Upper lobe of left lung (tissue), 6 donors: ENCODE measurements around the gene CAMK2B. TPM values are rescaled to one million over a fixed set of nuclear protein-coding genes. Genes with fewer than 3 reads are reported as not detected.

Experiments used
- ATAC-seq, 2 donors: fragments of 200-7000 bp; cut with Tn5 transposase; one replicate each; pipeline ENCODE4 v1.9.1; 2022; ENCODE audit warnings: mild to moderate bottlenecking in 2 of 2, moderate library complexity in 2 of 2; ENCODE audit not compliant: low FRiP score in 2 of 2
- DNase-seq, 2 donors: peaks; one replicate each; pipeline ENCODE4 v3.0.0-alpha.2; 2019 to 2020
- H3K27ac ChIP-seq, 4 donors: fragments of 200-600 bp; sonication (generic); one replicate each; pipeline ENCODE4 v1.5.1; 2016 to 2019
- H3K27me3 ChIP-seq, 4 donors: fragments of 200-600 bp; sonication (generic); one replicate each; pipeline ENCODE4 v1.5.1; 2017 to 2019
- H3K36me3 ChIP-seq, 4 donors: fragments of 200-600 bp; sonication (generic); one replicate each; pipeline ENCODE4 v1.5.1; 2016 to 2019
- H3K4me1 ChIP-seq, 4 donors: fragments of 200-600 bp; sonication (generic); one replicate each; pipeline ENCODE4 v1.5.1; 2018 to 2019
- H3K4me3 ChIP-seq, 4 donors: fragments of 200-600 bp; sonication (generic); one replicate each; pipeline ENCODE4 v1.5.1; 2017 to 2019; ENCODE audit warnings: mild to moderate bottlenecking in 2 of 4, moderate library complexity in 1 of 4
- H3K9me3 ChIP-seq, 4 donors: fragments of 200-600 bp; sonication (generic); one replicate each; pipeline ENCODE4 v1.5.1; 2018 to 2019
- EP300 ChIP-seq, 4 donors: sonication (generic); formaldehyde crosslinking; IDR thresholded peaks; one replicate each; pipeline ENCODE4 v1.5.1; 2017; ENCODE audit warnings: antibody characterized with exemption in 4 of 4, control low read depth in 2 of 4
- POLR2A ChIP-seq, 4 donors: fragments of 450-650 bp; IDR thresholded peaks; one replicate each; pipeline ENCODE4 v1.5.1; 2016 to 2017; ENCODE audit warnings: antibody characterized with exemption in 4 of 4, mild to moderate bottlenecking in 2 of 4
- POLR2AphosphoS5 ChIP-seq, 2 donors: sonication (generic); formaldehyde crosslinking; IDR thresholded peaks; one replicate each; pipeline ENCODE4 v1.5.1; 2017; ENCODE audit warnings: antibody characterized with exemption in 2 of 2
- WGBS, 2 donors: methylation state at CpG; one replicate each; pipeline ENCODE4 v1.1.5; 2017 to 2018; 5-methylcytosine and 5-hydroxymethylcytosine counted together
- total RNA-seq, 6 donors: library from RNA; depleted of rRNA in 4 of 6; stranded (reverse); fragments of >200 nt in 4 of 6; gene quantifications; one replicate each; pipeline versions ENCODE4 v1.1.0 to v1.2.1, GENCODE V29; 2016 to 2021
- TF ChIP-seq, protein P1 (sequence below), 6 experiments: fragments of 450-650 bp in 4 of 6; fragments of 200-600 bp in 2 of 6; sonication (generic) in 2 of 6; IDR thresholded peaks; one replicate each; pipeline ENCODE4 v1.5.1; 2016 to 2019; ENCODE audit warnings: antibody characterized with exemption in 6 of 6
- donor health status: DM: no; HTN: no; CAD: no; lungs with moderate emphysema.
- donor health status: DM: no; HTN: yes; CAD: no; lungs with severe emphysema.

CAMK2B gene
- total RNA-seq, 6 donors from 2014 or later, result 0.09 to 1.8 (median 0.27) TPM; not detected in 3

DNA sequence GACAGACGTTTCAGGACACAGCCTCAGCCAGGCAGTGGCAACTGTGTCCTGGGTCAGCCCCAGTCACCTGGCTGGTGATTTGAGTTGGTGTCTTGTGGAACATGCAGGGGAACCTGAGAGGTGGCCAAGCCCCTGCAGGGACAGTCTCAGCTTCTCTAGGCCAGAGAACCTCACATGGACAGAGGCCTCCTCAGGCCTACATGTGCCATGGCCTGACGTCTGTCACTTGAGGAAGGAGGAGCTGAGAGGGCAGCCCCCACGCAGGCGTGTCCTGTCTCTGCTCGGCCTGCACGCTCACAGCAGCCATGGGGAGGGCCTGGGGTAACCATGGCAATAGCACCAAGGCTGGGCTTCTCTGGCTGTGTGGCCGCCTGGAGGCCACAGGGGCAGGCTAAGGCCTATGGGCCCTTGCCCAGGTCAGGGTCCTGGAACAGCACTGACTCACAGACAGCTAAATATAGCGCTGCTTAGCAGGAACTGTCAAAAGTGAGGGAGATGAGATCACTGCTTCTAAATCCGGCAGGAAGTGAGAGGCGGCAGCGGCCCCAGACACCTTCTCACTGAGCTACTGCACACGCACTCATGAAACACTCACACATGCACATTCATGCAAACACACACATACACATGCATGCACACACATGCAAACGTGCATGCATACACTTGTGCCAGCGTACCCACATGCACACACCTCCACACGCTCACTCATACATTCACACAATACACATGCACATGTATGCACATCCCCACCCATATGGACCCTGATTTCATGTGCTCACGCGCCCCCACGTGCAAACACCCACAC lies 67.6 kb downstream of the CAMK2B start:
- ATAC-seq (peak; percentile 76 to 84), DNase-seq (peak; percentile 58 to 78)
- TF ChIP-seq POLR2A (IDR thresholded peaks at IDR 0.05) (no peak), POLR2AphosphoS5 (IDR thresholded peaks at IDR 0.05) (peak; percentile 65 to 74), EP300 (IDR thresholded peaks at IDR 0.05) (peak in 1 of 4 donors; percentile 38)
- TF ChIP-seq, protein P1, sequence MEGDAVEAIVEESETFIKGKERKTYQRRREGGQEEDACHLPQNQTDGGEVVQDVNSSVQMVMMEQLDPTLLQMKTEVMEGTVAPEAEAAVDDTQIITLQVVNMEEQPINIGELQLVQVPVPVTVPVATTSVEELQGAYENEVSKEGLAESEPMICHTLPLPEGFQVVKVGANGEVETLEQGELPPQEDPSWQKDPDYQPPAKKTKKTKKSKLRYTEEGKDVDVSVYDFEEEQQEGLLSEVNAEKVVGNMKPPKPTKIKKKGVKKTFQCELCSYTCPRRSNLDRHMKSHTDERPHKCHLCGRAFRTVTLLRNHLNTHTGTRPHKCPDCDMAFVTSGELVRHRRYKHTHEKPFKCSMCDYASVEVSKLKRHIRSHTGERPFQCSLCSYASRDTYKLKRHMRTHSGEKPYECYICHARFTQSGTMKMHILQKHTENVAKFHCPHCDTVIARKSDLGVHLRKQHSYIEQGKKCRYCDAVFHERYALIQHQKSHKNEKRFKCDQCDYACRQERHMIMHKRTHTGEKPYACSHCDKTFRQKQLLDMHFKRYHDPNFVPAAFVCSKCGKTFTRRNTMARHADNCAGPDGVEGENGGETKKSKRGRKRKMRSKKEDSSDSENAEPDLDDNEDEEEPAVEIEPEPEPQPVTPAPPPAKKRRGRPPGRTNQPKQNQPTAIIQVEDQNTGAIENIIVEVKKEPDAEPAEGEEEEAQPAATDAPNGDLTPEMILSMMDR (IDR thresholded peaks at IDR 0.05), result peak in 3 of 6 experiments; percentile 12 to 41 (median 35)

GRCh38 chr7:44257213-44257612 lies 68.2 kb downstream of the CAMK2B start:
- no peaks in the 10 kb centered on the region for H3K9me3 ChIP-seq
- no peak overlapping the region for H3K4me3 ChIP-seq
- H3K27ac ChIP-seq, result peak overlapping the region in 3 of 4 donors; percentile 61 to 72 (median 61)
- no peaks in the 10 kb centered on the region for H3K36me3 ChIP-seq
- TF ChIP-seq EP300 (IDR thresholded peaks at IDR 0.05) (no peak), POLR2AphosphoS5 (IDR thresholded peaks at IDR 0.05) (no peak), POLR2A (IDR thresholded peaks at IDR 0.05) (no peak)
- peak in 1 of 2 donors; percentile 46 for DNase-seq
- peaks cover 21 to 32% (median 26%) of the 10 kb centered on the region in 4 donors for H3K4me1 ChIP-seq
- no peaks in the 10 kb centered on the region for H3K27me3 ChIP-seq
- no peak for ATAC-seq
- WGBS, 2 donors, result 88 to 90% methylated on average over 5 to 6 of the region's 6 CpGs

More for the DNA sequence above, 67.6 kb downstream of the CAMK2B start:
- peak overlapping the region in 3 of 4 donors; percentile 61 to 72 (median 61) for H3K27ac ChIP-seq
- H3K4me3 ChIP-seq, result no peak overlapping the region
- H3K36me3 ChIP-seq, result no peaks in the 10 kb centered on the region
- H3K4me1 ChIP-seq, result peaks cover 21 to 32% (median 26%) of the 10 kb centered on the region in 4 donors
- WGBS, 2 donors, result 34 to 36% methylated on average over 13 to 18 of the region's 18 CpGs
- no peaks in the 10 kb centered on the region for H3K9me3 ChIP-seq
- no peaks in the 10 kb centered on the region for H3K27me3 ChIP-seq

GRCh38 chr7:44256459-44256858 lies 68.9 kb downstream of the CAMK2B start:
- H3K4me3 ChIP-seq, result no peak overlapping the region
- H3K27me3 ChIP-seq, result no peaks in the 10 kb centered on the region
- ATAC-seq, result no peak
- no peaks in the 10 kb centered on the region for H3K9me3 ChIP-seq
- 97 to 100% methylated on average over 1 to 5 of the region's 5 CpGs for WGBS, 2 donors
- H3K27ac ChIP-seq, result no peak overlapping the region
- DNase-seq, result no peak
- TF ChIP-seq, protein P1 (IDR thresholded peaks at IDR 0.05), result no peak
- TF ChIP-seq EP300 (IDR thresholded peaks at IDR 0.05) (no peak), POLR2A (IDR thresholded peaks at IDR 0.05) (no peak), POLR2AphosphoS5 (IDR thresholded peaks at IDR 0.05) (no peak)
- H3K36me3 ChIP-seq, result no peaks in the 10 kb centered on the region
- H3K4me1 ChIP-seq, result peaks cover 21 to 32% (median 26%) of the 10 kb centered on the region in 4 donors

- ATAC-seq (no peak), DNase-seq (peak in 1 of 2 donors; percentile 69)
- 90 to 95% methylated on average over 8 to 11 of the region's 12 CpGs for WGBS, 2 donors
- H3K4me1 ChIP-seq, result no peaks in the 10 kb centered on the region
- H3K4me3 ChIP-seq, result no peak overlapping the region
- no peaks in the 10 kb centered on the region for H3K36me3 ChIP-seq
- TF ChIP-seq EP300 (IDR thresholded peaks at IDR 0.05) (no peak), POLR2A (IDR thresholded peaks at IDR 0.05) (no peak), POLR2AphosphoS5 (IDR thresholded peaks at IDR 0.05) (no peak)
- TF ChIP-seq, protein P1 (IDR thresholded peaks at IDR 0.05), result no peak
- H3K27me3 ChIP-seq, result no peaks in the 10 kb centered on the region
- H3K9me3 ChIP-seq, result no peaks in the 10 kb centered on the region
- H3K27ac ChIP-seq, result no peak overlapping the region
Observed at GRCh38 chr7:44251881-44252280, 73.5 kb downstream of the CAMK2B start.

DNA sequence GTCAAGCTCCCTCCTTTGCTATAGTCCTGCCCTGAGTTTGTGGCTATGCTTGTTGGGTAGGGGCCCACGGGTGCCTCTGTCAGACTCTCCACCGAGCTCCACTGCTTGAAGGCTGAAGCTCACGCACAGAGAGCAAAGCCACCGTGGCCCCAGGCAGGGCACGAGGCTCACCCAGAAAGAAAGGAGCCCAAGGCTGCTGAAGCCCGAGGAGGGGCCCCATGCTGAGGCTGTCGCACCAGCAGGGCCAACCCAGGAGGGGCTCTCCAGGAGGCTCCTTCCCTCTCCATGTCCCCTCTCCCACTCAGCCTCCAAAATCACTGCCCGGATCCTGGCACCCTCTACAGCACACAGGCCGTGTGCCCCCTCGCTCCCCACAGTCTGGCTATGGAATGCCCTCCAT lies 74.1 kb downstream of the CAMK2B start:
- no peak for ATAC-seq
- no peak for TF ChIP-seq POLR2AphosphoS5 (IDR thresholded peaks at IDR 0.05)
- no peak for TF ChIP-seq EP300 (IDR thresholded peaks at IDR 0.05)
- TF ChIP-seq, protein P1 (IDR thresholded peaks at IDR 0.05), result no peak
- no peak for TF ChIP-seq POLR2A (IDR thresholded peaks at IDR 0.05)
- H3K9me3 ChIP-seq, result no peaks in the 10 kb centered on the region
- peak in 1 of 2 donors; percentile 56 for DNase-seq
- no peaks in the 10 kb centered on the region for H3K27me3 ChIP-seq
- H3K27ac ChIP-seq, result no peak overlapping the region
- no peaks in the 10 kb centered on the region for H3K36me3 ChIP-seq
- no peaks in the 10 kb centered on the region for H3K4me1 ChIP-seq
- WGBS, 2 donors, result 89 to 97% methylated on average over 9 to 10 of the region's 10 CpGs
- H3K4me3 ChIP-seq, result no peak overlapping the region
